Mammary epithelial cell (primary cell): ENCODE measurements around the gene IFNB1.

Source experiments
- CTCF ChIP-seq, 2 donors: IDR thresholded peaks in 1 of 2; conservative IDR thresholded peaks in 1 of 2; 2 replicates each; pipeline ENCODE4 v1.5.1; 2011 to 2012; ENCODE audit warnings: inconsistent platforms in 2 of 2, low read length in 2 of 2, mild to moderate bottlenecking in 2 of 2, control low read depth in 1 of 2, low read depth in 1 of 2; ENCODE audit not compliant: insufficient read depth in 1 of 2; ENCODE audit errors: extremely low read depth in 1 of 2
- EZH2 ChIP-seq: IDR thresholded peaks from 2 replicates; pipeline ENCODE4 v1.6.1; 2012; ENCODE audit warnings: low read length, inconsistent platforms, borderline replicate concordance

GRCh38 chr9:21047281-21047691 lies 30.5 kb downstream of the IFNB1 start:
- TF ChIP-seq CTCF (conservative IDR thresholded peaks at IDR 0.05 in 1 of 2, IDR thresholded peaks at IDR 0.05 in 1 of 2; ENCODE audit: extremely low read depth in 1 of 2, insufficient read depth in 1 of 2, low read depth in 1 of 2, low read length in 2 of 2) (no peak), EZH2 (no peak)
